ENCODE data around the gene TP53RK.
"Not testable (repeated sequence)": the region's sequence is repeated elsewhere in the genome, so short reads cannot be mapped to it uniquely, and the experiment has no call there.

TP53RK gene

DNA sequence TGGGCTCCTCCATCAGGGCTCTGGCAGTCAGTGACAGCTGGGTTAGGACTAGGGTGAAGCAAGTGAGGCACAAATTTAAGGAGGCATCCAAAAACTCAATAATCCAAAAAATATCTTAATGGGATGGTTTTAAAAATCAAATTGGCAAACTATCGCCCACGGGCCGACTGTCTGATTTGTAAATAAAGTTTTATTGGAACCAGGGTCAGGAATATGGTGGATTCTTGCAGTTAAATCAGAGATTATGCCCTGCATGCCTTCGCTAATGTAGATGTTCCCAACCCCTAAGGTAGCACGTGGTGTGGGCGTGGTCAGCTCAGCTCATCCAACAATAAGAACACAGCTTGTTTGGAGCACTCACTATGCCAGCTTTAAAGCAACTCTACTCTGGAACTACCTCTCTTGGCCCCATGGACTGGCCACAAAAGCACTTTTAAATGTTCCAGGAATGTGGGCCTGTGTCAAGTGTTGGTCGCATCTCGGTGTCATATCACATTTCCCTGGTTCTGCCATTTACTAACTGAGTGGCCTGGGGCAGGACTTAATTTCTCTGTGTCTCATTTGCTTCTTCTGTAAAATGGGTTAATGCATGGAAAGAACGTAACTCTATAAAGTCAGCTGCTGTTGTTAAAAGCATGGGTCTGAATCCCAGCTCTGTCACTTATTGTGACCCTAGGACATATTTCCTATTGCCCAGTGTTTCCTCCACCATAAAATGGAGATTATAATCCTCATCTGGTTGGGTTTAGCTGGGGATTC lies 7.0 kb downstream of the TP53RK start:
- no peak for DNase-seq

DNA sequence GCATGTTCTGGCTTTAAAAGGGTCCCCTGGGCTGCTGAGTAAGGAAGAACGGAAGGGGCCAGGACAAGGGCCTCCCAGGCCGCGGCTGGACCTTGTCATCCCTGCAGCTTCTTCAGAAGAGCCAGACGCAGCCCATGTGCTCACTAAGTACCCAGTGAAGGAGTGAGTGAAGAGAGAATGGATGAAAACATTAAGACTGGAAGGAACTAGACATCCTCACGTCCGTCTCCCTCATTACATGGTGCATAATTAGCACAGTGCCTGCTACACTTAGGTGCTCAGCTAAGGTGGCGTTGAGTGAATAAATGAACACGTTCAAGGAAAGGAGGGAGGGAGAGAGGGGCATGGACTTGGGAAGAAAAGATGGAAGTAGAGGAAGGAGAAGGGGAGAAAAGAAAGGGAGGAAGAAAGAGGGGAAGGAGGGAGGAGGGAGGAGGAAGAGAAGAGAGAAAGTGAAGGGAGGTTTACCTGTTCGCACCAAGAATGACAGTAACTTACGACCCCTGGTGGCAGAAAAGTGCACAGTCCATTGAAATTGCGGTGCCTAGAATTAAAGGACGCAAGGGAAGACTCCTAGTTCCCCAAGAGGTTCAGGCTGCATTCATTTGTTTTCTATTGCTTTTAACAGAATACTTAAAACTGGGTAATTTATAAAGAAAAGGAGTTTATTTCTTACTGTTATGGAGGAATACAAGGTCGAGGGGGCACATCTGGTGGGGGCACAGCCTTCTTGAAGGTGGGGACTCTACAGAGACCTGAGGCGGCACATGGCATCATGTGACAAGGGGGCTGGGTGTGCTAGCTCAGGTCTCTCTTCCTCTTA lies 8.0 kb downstream of the TP53RK start:
- DNase-seq: peak; percentile 56

DNA sequence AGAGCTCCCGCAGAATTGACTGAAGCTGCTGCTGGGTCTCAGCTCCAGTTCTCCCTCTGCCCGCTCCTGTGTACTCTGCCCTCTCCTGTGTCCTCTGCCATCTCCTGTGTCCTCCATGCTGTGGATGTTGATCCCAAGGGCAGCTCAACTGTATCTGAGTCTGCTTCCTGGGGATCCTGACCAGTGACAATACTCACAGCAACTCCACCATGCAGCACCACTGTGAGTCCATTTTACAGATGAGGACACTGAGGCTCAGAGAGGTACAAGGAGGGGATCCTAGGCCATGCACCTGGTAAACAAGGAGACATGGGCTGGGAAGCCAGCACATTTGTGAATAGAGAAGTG lies 8.6 kb downstream of the TP53RK start:
- no peak for DNase-seq

GRCh38 chr20:46678516-46678915 lies 10.7 kb downstream of the TP53RK start:
- no peak for DNase-seq

DNA sequence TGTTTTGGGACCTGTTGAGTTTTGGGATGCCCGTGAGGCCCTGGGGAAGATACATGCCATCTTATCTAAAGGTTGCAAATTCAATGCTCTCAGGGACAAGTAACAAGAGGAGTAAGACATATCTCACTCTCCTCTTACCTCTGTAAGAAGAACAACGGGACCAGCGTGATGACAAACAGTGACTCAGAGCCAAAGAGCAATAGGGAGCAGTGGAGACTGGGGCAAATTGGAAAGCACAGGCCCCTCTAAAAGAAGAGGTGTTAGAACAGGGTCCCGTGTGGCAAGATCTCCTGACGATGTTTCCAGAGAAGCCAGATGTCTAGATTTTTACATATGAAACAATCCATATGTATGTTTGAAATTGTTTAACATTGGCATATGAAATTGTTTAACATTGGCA lies 11.6 kb downstream of the TP53RK start:
- DNase-seq: no peak

DNA sequence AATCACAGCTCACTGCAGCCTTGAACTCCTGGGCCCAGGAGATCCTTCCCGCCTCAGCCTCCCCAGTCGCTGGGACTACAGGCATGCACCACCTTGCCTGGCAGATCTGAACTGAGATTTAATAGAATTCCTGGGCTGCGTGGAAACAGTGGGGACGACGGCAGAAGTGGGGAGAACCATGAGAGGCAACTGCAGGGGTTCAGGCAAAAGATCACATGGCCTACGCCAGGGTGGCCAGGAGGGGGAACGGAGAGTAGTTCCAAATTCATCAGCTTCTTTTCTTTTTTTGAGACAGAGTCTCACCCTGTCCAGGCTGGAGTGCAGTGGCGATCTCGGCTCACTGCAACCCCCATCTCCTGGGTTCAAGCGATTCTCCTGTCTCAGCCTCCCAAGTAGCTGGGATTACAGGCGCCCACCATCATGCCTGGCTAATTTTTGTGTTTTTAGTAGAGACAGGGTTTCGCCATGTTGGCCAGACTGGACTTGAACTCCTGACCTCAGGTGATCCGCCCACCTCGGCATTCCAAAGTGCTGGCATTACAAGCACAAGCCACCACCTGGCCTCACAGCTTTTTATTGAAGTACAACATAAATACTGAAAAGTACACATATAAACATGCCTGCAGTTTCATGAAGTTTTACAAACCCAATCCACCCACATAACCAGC lies 12.5 kb downstream of the TP53RK start:
- DNase-seq: not testable (repeated sequence)

GRCh38 chr20:46674253-46675083 lies 14.8 kb downstream of the TP53RK start:
- no peak for DNase-seq

GRCh38 chr20:46673394-46674252 lies 15.6 kb downstream of the TP53RK start:
- DNase-seq: no peak

DNA sequence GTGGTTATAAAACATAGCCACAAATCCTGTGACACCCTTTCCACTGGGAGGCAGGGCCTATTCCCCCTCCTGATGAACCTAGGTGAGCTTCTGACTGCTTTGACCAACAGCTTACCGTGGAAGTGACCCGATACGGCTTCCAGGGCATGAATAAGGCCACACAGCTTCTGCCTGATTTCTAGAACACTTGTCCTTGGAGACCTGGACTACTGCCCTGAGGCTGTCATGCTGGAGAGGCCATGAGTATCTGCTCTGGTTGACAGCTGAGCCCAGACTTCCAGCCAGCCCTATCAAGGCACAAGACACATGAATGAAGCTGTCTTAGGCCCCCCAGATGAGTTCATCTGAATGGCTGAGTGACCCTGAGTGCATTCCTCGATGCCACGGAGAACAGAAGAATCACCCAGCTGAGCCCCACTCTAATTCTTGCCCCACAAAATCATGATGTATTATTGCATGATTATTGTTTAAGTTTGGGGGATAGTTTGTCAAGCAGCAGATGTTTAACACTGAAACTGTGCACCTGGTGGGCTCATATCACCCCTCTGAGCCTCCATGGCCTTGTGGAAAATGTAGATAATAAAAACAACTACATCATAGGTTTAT lies 16.6 kb downstream of the TP53RK start:
- no peak for DNase-seq

DNA sequence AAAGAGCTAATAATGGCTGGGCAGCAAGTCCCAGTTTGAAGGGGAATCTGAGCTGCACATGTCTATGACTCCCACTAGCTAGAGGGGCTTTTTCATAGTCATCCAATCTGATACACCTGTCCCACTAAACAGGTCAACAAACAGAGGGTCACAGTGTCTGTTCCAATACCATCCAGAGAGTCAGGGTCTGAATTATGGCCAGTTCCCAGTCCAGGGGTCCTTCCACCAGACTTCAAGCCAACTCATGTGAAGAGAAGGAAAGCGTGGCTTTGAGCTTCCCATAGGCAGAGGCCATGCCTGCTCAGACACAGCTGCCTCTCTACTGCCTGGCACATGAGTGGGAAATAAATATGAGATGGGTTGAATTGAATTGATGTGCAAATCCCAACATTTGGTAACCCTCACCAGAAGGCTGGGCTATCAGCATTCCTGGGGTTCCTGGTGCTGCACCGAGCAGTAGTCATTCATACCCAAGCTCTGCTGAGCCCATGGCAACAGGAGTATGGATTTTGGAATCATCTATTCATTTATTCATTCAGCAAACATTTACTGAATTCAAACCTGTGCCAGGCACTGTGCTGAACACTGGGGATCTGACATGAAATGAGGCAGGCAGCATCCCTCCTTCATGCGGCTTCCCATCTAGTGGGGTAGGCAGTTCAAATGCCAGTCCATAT lies 17.2 kb downstream of the TP53RK start:
- no peak for DNase-seq

DNA sequence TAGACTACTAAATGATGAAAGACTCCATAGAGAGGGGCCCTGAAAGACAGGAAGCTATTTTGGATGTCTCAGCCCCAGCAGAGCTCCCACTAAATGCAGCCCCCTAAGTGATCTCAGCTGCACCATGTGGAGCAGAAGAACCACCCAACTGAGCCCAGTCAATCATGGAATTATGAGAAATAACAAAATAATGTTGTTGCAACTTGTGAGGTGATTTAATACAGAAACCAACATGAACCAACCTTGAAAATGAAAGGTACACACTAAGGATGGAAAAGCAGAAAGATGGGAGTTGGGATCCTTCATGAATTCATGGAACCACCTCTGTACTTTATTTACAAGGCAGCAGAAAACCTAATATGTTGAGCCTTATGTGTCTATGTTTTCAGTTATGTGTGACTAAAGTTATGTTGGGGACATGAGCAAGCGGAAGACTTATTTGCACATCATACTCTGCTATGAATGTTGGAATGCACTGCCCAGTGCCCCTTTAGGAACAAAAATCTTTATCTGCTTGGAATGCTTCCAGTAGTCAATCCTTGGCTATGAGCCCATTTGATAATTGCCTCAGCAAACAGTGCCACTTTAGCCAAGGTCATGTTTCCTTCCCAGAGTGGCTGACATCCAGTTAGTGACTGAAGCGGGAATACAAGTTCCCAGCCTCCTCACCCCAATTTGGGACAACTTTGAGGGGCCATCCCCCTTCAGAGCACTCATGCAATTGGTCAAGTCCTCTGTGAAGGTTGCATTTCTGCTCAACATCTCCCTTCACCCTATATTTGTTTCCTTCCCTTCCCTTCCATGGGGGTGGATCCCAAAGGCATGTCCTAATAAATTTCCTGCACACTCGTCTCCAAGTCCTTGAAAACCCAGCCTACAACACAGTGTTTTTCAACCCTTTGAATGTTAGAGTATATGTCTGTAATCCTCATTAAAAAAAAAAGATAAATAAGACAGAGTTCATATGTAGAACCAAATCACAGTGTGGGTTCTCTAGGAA lies 18.4 kb downstream of the TP53RK start:
- no peak for DNase-seq

DNA sequence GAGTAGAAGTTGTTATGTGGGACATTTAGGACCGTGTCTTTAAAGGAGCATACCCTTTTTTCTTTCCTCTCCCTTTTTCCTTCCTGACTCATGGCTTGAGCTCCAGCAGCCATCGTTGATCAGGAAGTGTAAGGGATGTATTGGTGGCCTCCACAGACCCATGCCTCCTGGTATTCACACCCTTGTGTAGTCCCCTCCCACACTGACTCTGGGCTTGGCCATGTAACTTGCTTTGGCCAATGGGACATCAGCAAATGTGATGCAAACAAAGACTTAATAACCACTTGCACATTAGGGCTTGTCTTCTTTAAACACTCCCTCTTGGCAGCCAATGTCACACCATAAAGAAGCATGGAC lies 19.0 kb downstream of the TP53RK start:
- no peak for DNase-seq

- no peak for DNase-seq
These were observed 22.3 kb downstream of the TP53RK start for GRCh38 chr20:46666818-46667515.

GRCh38 chr20:46666306-46666705 lies 22.9 kb downstream of the TP53RK start:
- DNase-seq: no peak

GRCh38 chr20:46665602-46666001 lies 23.6 kb downstream of the TP53RK start:
- DNase-seq: no peak

GRCh38 chr20:46663531-46663930 lies 25.7 kb downstream of the TP53RK start:
- no peak for DNase-seq

DNA sequence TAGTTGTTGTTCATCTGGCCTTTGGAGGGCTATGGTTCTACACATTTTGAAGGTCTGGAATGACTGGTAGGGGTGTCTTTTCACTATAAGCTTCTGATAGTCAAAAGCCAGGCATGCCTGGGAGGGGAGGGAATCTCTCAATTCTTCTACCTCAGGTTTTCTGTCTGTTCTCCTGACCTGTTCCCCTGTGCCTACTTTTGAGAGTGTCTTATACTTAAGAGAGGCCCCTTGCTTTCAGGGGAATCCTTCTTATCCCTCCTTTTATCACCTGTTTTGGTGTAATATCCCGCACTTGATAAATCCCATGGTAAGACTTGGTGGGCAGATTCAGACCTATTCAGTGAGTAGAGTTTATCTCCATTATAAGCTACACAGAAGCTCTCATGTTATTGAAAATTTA lies 27.6 kb downstream of the TP53RK start:
- DNase-seq: no peak

GRCh38 chr20:46660487-46660886 lies 28.8 kb downstream of the TP53RK start:
- DNase-seq: no peak

- no peak for DNase-seq
These were observed 31.6 kb downstream of the TP53RK start for GRCh38 chr20:46657618-46658017.

Measured in effector CD8-positive, alpha-beta T cell (primary cell).